ENCODE data around the gene SCYGR8. TPM values are rescaled to one million over a fixed set of nuclear protein-coding genes. Genes with fewer than 3 reads are reported as not detected.

The SCYGR8 gene, protein sequence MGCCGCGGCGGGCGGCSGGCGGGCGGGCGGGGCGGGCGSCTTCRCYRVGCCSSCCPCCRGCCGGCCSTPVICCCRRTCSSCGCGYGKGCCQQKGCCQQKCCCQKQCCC
- not detected in 2 replicates for total RNA-seq

DNA sequence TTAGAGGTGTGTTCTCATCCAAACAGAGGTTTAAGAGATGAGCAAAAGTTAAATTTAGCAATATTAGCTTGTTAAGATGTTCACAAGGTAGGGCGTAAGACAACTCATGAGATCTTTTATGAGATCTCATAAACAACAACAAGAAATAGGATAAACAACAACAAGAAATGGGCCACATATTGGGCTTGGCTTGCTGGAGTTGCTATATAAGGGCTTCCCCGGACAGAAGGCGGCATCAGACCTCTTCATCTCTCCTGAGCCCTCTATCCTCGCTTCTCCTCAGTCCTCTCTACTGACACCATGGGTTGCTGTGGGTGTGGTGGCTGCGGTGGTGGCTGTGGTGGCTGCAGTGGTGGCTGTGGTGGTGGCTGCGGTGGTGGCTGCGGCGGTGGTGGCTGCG is at the start of gene SCYGR8:
TSS of gene SCYGR8 (plus strand) at position 301 of the 400 bp plus-strand sequence. CDS start at position 301, 0 bp downstream.

DNA sequence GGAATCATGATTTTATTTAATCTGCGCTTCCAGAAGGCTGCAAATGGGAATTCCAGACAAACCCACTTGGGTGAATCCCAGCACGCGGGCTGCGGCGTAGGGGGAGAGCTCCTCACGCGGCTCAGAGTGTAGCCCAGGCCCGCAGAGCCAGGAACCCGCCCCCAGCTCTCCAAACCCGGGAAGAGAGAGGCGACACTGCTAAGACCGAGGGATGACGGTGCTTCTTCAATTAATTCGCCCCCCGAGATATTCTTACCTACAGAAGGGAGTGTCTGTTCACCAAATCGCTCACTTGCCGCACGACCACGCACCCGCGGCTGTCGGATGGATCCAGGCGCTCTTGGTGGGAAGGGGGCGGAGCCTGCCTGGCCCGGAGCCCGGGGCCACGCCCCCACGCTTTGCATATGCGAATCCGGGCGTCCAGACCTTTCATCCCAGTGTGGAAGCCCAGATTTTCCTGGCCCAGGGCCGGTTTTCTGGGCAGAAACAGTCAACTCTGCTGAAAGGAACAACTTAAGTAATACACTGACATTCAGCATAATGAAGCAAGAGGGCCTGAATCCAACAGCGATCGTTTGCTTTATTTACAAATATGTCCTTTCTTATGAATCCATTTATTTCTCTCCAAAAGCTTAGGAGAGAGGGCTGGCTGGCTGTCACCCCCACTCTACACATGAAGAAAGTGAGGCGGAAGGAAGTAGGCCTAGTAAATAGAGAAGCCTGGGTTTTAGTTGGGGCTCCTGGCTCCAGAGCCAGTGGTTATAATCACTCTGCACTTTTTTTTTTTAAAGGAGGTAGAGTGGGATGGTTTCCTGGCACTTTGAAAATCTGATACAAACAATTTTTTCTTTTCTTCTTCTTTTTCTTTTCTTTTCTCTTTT is 27.8 kb upstream of the SCYGR8 start, which contains the start of gene SLC19A3:
TSS of gene SLC19A3 (minus strand) at position 342 of the 881 bp plus-strand sequence. CDS start 15,710 bp downstream, outside the sequence.

DNA sequence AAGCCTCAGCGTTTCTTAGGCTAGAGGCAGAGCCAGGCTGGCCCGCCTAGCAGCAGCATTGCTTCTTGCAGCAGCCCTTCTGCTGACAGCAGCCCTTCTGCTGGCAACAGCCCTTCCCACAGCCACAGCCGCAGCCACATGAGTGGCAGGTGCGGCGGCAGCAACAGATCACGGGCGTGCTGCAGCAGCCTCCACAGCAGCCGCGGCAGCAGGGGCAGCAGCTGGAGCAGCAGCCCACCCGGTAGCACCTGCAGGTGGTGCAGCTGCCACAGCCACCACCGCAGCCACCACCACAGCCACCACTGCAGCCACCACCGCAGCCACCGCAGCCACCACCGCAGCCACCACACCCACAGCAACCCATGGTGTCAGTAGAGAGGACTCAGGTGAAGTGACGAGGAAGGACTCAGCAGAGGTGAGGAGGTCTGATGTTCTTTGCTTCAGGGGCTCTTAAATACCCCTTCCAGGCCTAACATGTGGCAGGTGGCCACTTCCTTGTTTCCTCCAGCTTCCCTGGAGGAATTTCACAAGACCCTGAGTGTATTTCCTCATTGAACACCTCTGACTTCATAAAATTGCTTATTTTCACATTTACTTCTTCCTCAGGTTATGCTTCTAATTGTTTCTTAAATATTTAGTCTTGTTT is 21.2 kb upstream of the SCYGR8 start, which contains the start of gene SCYGR6:
TSS of gene SCYGR6 (minus strand) at position 364 of the 646 bp plus-strand sequence. CDS start at position 364, 0 bp downstream.

DNA sequence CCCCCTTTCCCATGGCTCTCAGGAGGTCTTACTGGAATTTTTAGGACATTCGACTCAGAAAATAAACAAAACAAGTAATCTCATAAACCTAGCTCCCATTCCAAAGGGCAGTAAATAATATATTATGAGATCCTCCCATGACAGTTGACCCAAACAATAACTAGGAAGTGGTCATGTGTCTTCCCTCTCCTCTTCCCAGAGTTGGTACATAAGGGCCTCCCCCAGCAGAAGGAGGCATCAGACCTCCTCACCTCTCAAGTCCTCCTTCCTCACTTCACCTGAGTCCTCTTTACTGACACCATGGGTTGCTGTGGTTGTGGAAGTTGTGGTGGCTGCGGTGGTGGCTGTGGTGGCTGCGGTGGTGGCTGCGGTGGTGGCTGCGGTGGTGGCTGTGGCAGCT is 17.7 kb upstream of the SCYGR8 start, which contains the start of gene SCYGR7:
TSS of gene SCYGR7 (plus strand) at position 301 of the 400 bp plus-strand sequence. CDS start at position 301, 0 bp downstream.

Other genes starting within 250 kb of the SCYGR8 start
- gene SCYGR2, start 147.0 kb upstream of the SCYGR8 start, total RNA-seq = not detected in 2 replicates
- not detected in 2 replicates for gene SCYGR3, start 131.1 kb upstream of the SCYGR8 start, total RNA-seq
- gene SCYGR4, start 128.4 kb upstream of the SCYGR8 start, total RNA-seq = not detected in 2 replicates
- not detected in 2 replicates for gene SCYGR5, start 79.1 kb upstream of the SCYGR8 start, total RNA-seq
- gene SLC19A3, start 27.9 kb upstream of the SCYGR8 start, total RNA-seq = 0.16 and 0.51 TPM in 2 replicates
- gene SCYGR6, start 21.1 kb upstream of the SCYGR8 start, total RNA-seq = not detected in 2 replicates
- not detected in 2 replicates for gene SCYGR7, start 17.6 kb upstream of the SCYGR8 start, total RNA-seq
- 2.3 TPM in 1 of 2 replicates, not detected in the other for gene CCL20, start 67.9 kb downstream of the SCYGR8 start, total RNA-seq
- 0.13 and 2.4 TPM in 2 replicates for gene DAW1, start 125.7 kb downstream of the SCYGR8 start, total RNA-seq